Measurements from ENCODE around the gene CCR5. TPM values are rescaled to one million over a fixed set of nuclear protein-coding genes. Genes with fewer than 3 reads are reported as not detected.
A peak's percentile ranks its signal among the peaks of the same experiment; 100 is the strongest.

Gene CCR5
- total RNA-seq, 3 donors from 2014 or later (not counting 1 experiment from before 2014, with no cell fraction given) = 0.59 to 7.6 (median 1.0) TPM

DNA sequence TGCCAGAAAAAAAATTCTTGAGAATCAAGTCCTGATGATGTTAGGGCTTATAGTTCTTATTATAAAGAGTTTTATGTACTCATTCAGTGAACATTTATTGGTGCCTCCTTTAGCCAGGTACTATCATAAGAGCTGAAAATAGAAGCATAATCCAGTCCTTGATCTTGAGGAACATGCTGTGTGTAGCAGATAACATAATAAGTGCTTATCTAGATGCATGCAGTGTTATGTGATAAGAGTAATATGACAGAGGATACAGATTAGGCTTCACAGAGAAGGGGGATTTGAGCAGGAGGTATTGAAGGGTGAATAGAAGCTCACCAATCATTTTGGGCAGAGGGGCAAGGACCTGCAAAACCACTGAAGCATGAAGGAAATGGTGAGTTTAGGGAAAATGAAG lies 15.8 kb upstream of the CCR5 start:
- Mint-ChIP-seq H3K9me3 (no peaks in the 10 kb centered on the region), H3K4me1 (peaks cover 69% of the 10 kb centered on the region in 2 donors), H3K27ac (no peak overlapping the region), H3K27me3 (ENCODE audit: low read depth in 2 of 2) (no peaks in the 10 kb centered on the region), H3K36me3 (no peaks in the 10 kb centered on the region), H3K4me3 (peak overlapping the region; percentile 29)
- Histone ChIP-seq H3K36me3 (ENCODE audit: control insufficient read depth, insufficient read depth, low read length) (no peaks in the 10 kb centered on the region), H3K27me3 (ENCODE audit: control insufficient read depth, insufficient read depth, low read length) (no peaks in the 10 kb centered on the region), H3K4me1 (ENCODE audit: control insufficient read depth, insufficient read depth, low read length) (peaks cover 48% of the 10 kb centered on the region), H3K9me3 (ENCODE audit: control insufficient read depth, insufficient read depth, low read length) (no peaks in the 10 kb centered on the region), H3K27ac (ENCODE audit: low read length) (peak overlapping the region; percentile 3), H3K4me3 (ENCODE audit: low read length) (peak overlapping the region; percentile 8)
- peak in 1 of 3 donors; percentile 64 for ATAC-seq
- intact Hi-C loops (cut with micrococcal nuclease) = loop anchor here (5.0 kb wide), 2 partner anchors 43 to 73 kb away; no protein-coding TSS in a partner anchor
- no peak for DNase-seq
- TF ChIP-seq CTCF (IDR thresholded peaks at IDR 0.05) = no peak

DNA sequence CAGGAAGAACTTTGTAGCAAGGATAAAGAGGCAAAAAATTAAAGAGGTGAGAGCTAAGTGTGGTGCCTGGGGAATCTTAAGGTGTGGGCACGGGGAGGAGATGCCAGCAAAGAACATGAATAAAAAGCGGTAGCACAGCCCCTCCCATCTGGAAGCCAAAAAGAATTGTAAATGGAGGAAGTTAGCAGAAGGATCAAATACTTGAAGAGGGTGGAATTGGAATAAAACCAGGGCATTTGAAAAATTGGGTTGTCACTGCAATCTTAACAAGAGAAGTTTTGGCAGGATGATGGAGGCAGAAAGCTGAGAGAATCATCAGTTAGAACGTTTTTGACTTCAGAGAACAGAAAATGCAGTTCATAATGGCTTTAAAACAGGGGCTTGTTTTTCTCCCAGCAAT lies 14.5 kb upstream of the CCR5 start:
- WGBS (ENCODE audit: insufficient coverage) = 86% methylated on average over 3 of the region's 3 CpGs
- TF ChIP-seq CTCF (IDR thresholded peaks at IDR 0.05) = no peak

GRCh38 chr3:46356909-46357308 lies 13.8 kb upstream of the CCR5 start:
- ATAC-seq (no peak), DNase-seq (no peak)
- peaks cover 66 to 69% of the 10 kb centered on the region in 2 donors for H3K4me1 Mint-ChIP-seq
- intact Hi-C loops (cut with micrococcal nuclease) = no loop called here
- peaks cover 50% of the 10 kb centered on the region for H3K4me1 ChIP-seq (ENCODE audit: control insufficient read depth, insufficient read depth, low read length)
- no peak for TF ChIP-seq CTCF (IDR thresholded peaks at IDR 0.05)
- H3K27ac ChIP-seq (ENCODE audit: low read length) = no peak overlapping the region
- no peaks in the 10 kb centered on the region for H3K9me3 ChIP-seq (ENCODE audit: control insufficient read depth, insufficient read depth, low read length)
- H3K27me3 Mint-ChIP-seq (ENCODE audit: low read depth in 2 of 2) = no peaks in the 10 kb centered on the region
- H3K36me3 ChIP-seq (ENCODE audit: control insufficient read depth, insufficient read depth, low read length) = no peaks in the 10 kb centered on the region
- H3K27me3 ChIP-seq (ENCODE audit: control insufficient read depth, insufficient read depth, low read length) = no peaks in the 10 kb centered on the region
- no peaks in the 10 kb centered on the region for H3K36me3 Mint-ChIP-seq
- 91% methylated on average over 4 of the region's 4 CpGs for WGBS (ENCODE audit: insufficient coverage)
- no peak overlapping the region for H3K27ac Mint-ChIP-seq
- peak overlapping the region; percentile 14 for H3K4me3 Mint-ChIP-seq
- no peaks in the 10 kb centered on the region for H3K9me3 Mint-ChIP-seq
- H3K4me3 ChIP-seq (ENCODE audit: low read length) = no peak overlapping the region

More for the DNA sequence above, 14.5 kb upstream of the CCR5 start:
- Mint-ChIP-seq H3K4me3 (no peak overlapping the region), H3K27me3 (ENCODE audit: low read depth in 2 of 2) (no peaks in the 10 kb centered on the region), H3K9me3 (no peaks in the 10 kb centered on the region), H3K36me3 (no peaks in the 10 kb centered on the region), H3K4me1 (peaks cover 69% of the 10 kb centered on the region in 2 donors), H3K27ac (no peak overlapping the region)
- intact Hi-C loops (cut with micrococcal nuclease) = no loop called here
- Histone ChIP-seq H3K4me3 (ENCODE audit: low read length) (peak overlapping the region; percentile 8), H3K36me3 (ENCODE audit: control insufficient read depth, insufficient read depth, low read length) (no peaks in the 10 kb centered on the region), H3K27ac (ENCODE audit: low read length) (no peak overlapping the region), H3K27me3 (ENCODE audit: control insufficient read depth, insufficient read depth, low read length) (no peaks in the 10 kb centered on the region), H3K4me1 (ENCODE audit: control insufficient read depth, insufficient read depth, low read length) (peaks cover 50% of the 10 kb centered on the region), H3K9me3 (ENCODE audit: control insufficient read depth, insufficient read depth, low read length) (no peaks in the 10 kb centered on the region)
- DNase-seq = no peak
- ATAC-seq = no peak

GRCh38 chr3:46358466-46358865 lies 12.3 kb upstream of the CCR5 start:
- H3K36me3 ChIP-seq (ENCODE audit: control insufficient read depth, insufficient read depth, low read length) = no peaks in the 10 kb centered on the region
- Mint-ChIP-seq H3K27me3 (ENCODE audit: low read depth in 2 of 2) (no peaks in the 10 kb centered on the region), H3K4me1 (peaks cover 51 to 55% of the 10 kb centered on the region in 2 donors), H3K27ac (peak overlapping the region in 1 of 2 donors; percentile 35), H3K36me3 (no peaks in the 10 kb centered on the region), H3K9me3 (no peaks in the 10 kb centered on the region), H3K4me3 (no peak overlapping the region)
- H3K4me1 ChIP-seq (ENCODE audit: control insufficient read depth, insufficient read depth, low read length) = peaks cover 43% of the 10 kb centered on the region
- WGBS (ENCODE audit: insufficient coverage) = 93% methylated on average over 3 of the region's 6 CpGs
- no peaks in the 10 kb centered on the region for H3K9me3 ChIP-seq (ENCODE audit: control insufficient read depth, insufficient read depth, low read length)
- no peak overlapping the region for H3K27ac ChIP-seq (ENCODE audit: low read length)
- ATAC-seq (no peak), DNase-seq (no peak)
- intact Hi-C loops (cut with micrococcal nuclease) = no loop called here
- H3K27me3 ChIP-seq (ENCODE audit: control insufficient read depth, insufficient read depth, low read length) = no peaks in the 10 kb centered on the region
- H3K4me3 ChIP-seq (ENCODE audit: low read length) = no peak overlapping the region
- no peak for TF ChIP-seq CTCF (IDR thresholded peaks at IDR 0.05)
